AG09319 (cell line): Measurements from ENCODE around the gene SDC1.

ENCODE experiments used
- DNase-seq: peaks from one replicate; pipeline ENCODE4 v3.0.0-alpha.2; 2010; ENCODE audit warnings: low read depth; ENCODE audit errors: extremely low read depth
- CTCF ChIP-seq: IDR thresholded peaks from 2 replicates; pipeline ENCODE4 v1.5.1; 2011; ENCODE audit warnings: low read depth, mild to moderate bottlenecking, inconsistent platforms, low read length, moderate library complexity

Gene SDC1

GRCh38 chr2:20188851-20189250 is 36.1 kb downstream of the SDC1 start:
- DNase-seq: no peak
- no peak for TF ChIP-seq CTCF

GRCh38 chr2:20188201-20188600 is 36.7 kb downstream of the SDC1 start:
- no peak for DNase-seq
- TF ChIP-seq CTCF: no peak

- no peak for DNase-seq
- TF ChIP-seq CTCF: no peak
Measured at GRCh38 chr2:20187331-20187730, 37.6 kb downstream of the SDC1 start.

GRCh38 chr2:20186855-20187187 is 38.1 kb downstream of the SDC1 start:
- no peak for TF ChIP-seq CTCF

GRCh38 chr2:20186078-20186854 is 38.7 kb downstream of the SDC1 start:
- DNase-seq: no peak
- no peak for TF ChIP-seq CTCF

More at GRCh38 chr2:20186855-20187187, 38.1 kb downstream of the SDC1 start:
- DNase-seq: no peak

- DNase-seq: no peak
- TF ChIP-seq CTCF: no peak
Measured at GRCh38 chr2:20185176-20186022, 39.5 kb downstream of the SDC1 start.
